Measurements from ENCODE around the gene CTNNA2. TPM values are rescaled to one million over a fixed set of nuclear protein-coding genes. Genes with fewer than 3 reads are reported as not detected.

CTNNA2 gene
- total and polyA plus RNA-seq, 12 donors: 0.12 to 5.0 (median 1.4) TPM; not detected in 1

DNA sequence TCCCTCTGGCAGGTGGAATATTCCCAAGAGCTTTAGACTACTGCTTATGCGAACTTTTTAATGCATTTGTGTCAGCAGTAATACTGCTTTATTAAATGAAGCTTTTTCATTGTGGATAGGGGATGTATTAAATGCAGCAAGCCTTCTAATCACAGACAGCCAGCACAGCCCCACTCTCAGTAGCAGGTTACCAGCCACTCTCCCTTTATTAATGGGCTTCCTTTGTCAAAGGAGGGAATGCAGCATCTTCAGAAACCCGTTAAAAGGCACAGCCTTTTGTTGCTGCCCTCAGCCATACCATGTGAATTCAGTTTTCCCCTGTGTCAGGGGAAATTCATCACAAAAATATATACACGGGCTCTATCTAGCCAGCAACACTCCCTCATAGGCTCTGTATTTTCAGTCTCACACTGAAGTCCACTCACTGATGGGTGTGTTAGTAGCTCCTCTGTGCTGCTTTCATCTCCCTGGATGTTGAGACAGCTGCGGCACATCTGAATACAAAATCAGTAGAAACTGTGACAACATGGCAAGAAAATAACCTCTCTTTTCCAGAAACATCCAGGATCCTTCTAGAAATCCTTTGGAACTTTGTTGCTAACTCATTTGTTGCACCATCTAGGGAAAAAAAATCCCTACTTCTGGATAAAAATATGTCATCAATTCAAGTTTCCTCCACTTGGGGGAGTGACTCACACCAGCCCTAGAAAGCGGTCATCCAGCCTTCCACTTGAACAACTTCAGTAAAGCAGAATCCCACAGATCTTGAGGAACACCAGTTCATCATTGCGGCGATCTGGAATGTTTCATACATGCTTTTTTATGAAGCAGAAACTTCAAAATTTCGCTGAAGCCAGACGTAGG, 743.3 kb downstream of the CTNNA2 start:
- TF ChIP-seq POLR2A (IDR thresholded peaks at IDR 0.05): no peak
- TF ChIP-seq CTCF (IDR thresholded peaks at IDR 0.05): peak in 1 of 6 experiments; percentile 10
- 59 to 66% (median 63%) methylated on average over 9 of the region's 9 CpGs for WGBS, 4 donors
- no peaks in the 10 kb centered on the region for H3K4me1 ChIP-seq (replicated peaks in 1 of 2)
- intact Hi-C loops (cut with DNase I): no loop called here
- no peak overlapping the region for H3K4me3 ChIP-seq
- no peaks in the 10 kb centered on the region for H3K36me3 ChIP-seq (replicated peaks in 1 of 2)
- no peaks in the 10 kb centered on the region for H3K27me3 ChIP-seq
- H3K27ac ChIP-seq: no peak overlapping the region
- no peaks in the 10 kb centered on the region for H3K9me3 ChIP-seq (replicated peaks in 1 of 3)
- DNase-seq: no peak

- 57 to 73% (median 60%) methylated on average over 3 of the region's 3 CpGs for WGBS, 4 donors
- Histone ChIP-seq H3K27me3 (no peaks in the 10 kb centered on the region), H3K36me3 (replicated peaks in 1 of 2) (no peaks in the 10 kb centered on the region), H3K4me3 (no peak overlapping the region), H3K4me1 (replicated peaks in 1 of 2) (no peaks in the 10 kb centered on the region), H3K27ac (no peak overlapping the region), H3K9me3 (replicated peaks in 1 of 3) (no peaks in the 10 kb centered on the region)
- TF ChIP-seq CTCF (IDR thresholded peaks at IDR 0.05): no peak
- no peak for TF ChIP-seq POLR2A (IDR thresholded peaks at IDR 0.05)
- intact Hi-C loops (cut with DNase I): no loop called here
- no peak for DNase-seq
Observed at GRCh38 chr2:80256782-80257167, 743.9 kb downstream of the CTNNA2 start.

DNA sequence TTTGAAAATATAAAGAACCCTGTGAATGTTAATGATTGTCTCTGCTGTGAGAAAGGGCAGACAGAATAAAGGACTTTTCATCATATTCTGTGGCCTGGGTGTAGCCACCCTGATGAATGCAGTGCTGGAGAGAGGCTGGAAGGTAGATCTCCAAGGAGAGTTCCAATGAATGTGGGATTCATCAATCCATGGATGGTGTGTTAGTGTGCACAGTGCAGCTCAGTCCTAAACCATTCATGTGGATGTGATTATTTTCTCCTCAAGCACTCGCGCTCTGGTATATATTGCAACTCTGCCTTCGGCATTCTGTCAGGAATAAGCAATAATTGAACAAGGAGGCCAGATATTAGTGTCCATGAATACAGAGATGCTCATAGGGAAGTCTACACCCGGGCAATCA, 744.6 kb downstream of the CTNNA2 start:
- no peaks in the 10 kb centered on the region for H3K4me1 ChIP-seq (replicated peaks in 1 of 2)
- H3K27ac ChIP-seq: no peak overlapping the region
- H3K36me3 ChIP-seq (replicated peaks in 1 of 2): no peaks in the 10 kb centered on the region
- no peaks in the 10 kb centered on the region for H3K9me3 ChIP-seq (replicated peaks in 1 of 3)
- H3K27me3 ChIP-seq: no peaks in the 10 kb centered on the region
- TF ChIP-seq POLR2A (IDR thresholded peaks at IDR 0.05) (no peak), CTCF (IDR thresholded peaks at IDR 0.05) (no peak)
- WGBS, 4 donors: 85 to 91% (median 90%) methylated on average over 4 of the region's 4 CpGs
- intact Hi-C loops (cut with DNase I): no loop called here
- no peak overlapping the region for H3K4me3 ChIP-seq
- DNase-seq: no peak

DNA sequence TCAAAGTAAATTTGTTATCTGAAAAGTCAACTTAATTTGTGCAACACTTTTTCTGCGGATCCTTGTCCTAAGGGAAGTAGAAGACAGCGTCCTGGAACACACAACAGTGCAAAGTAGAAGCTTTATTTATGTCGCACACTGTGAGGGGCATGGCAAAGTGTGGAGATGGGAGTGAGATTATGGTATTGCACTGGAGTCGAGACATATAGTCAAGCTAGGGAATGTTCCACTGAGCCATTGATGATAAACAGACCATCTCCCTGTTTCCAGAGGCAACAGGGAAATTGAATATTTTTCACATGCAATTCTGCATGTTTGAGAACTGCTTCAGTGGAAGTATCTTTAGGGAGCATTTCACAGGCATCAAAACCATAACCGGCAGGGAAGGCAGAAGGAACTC, 745.5 kb downstream of the CTNNA2 start:
- Histone ChIP-seq H3K36me3 (replicated peaks in 1 of 2) (no peaks in the 10 kb centered on the region), H3K9me3 (replicated peaks in 1 of 3) (no peaks in the 10 kb centered on the region), H3K4me3 (no peak overlapping the region), H3K4me1 (replicated peaks in 1 of 2) (no peaks in the 10 kb centered on the region), H3K27me3 (no peaks in the 10 kb centered on the region), H3K27ac (no peak overlapping the region)
- intact Hi-C loops (cut with DNase I): no loop called here
- DNase-seq: no peak
- TF ChIP-seq POLR2A (IDR thresholded peaks at IDR 0.05): no peak
- no peak for TF ChIP-seq CTCF (IDR thresholded peaks at IDR 0.05)
- 70 to 80% (median 75%) methylated on average over 4 to 5 of the region's 5 CpGs for WGBS, 4 donors
